Measurements from ENCODE around the gene PRDM8. TPM values are rescaled to one million over a fixed set of nuclear protein-coding genes. Genes with fewer than 3 reads are reported as not detected.
"Not testable (repeated sequence)": the region's sequence is repeated elsewhere in the genome, so short reads cannot be mapped to it uniquely, and the experiment has no call there.

The PRDM8 gene
- total RNA-seq, 1 experiment from 2014 or later, result not detected

DNA sequence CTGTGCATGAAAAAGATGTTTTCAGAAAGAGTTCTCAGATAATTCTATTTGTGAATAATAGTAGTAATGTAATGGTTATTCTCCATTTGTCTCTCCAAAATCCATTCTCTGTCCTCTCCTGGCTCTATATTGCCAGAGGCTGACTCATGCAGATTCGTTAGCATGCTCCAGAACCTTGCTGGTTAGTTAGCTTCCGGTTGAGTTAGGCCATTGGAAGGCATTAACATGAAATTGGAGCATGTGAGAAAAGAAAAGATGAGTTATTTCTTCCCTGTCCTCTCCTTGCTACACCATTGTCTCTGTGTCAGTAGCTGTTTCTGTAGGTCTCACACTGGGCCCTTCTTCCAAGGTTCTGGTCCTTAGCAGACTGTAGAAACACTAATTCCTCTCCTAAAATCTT is 23.5 kb upstream of the PRDM8 start (continued):
- TF ChIP-seq, protein P1, sequence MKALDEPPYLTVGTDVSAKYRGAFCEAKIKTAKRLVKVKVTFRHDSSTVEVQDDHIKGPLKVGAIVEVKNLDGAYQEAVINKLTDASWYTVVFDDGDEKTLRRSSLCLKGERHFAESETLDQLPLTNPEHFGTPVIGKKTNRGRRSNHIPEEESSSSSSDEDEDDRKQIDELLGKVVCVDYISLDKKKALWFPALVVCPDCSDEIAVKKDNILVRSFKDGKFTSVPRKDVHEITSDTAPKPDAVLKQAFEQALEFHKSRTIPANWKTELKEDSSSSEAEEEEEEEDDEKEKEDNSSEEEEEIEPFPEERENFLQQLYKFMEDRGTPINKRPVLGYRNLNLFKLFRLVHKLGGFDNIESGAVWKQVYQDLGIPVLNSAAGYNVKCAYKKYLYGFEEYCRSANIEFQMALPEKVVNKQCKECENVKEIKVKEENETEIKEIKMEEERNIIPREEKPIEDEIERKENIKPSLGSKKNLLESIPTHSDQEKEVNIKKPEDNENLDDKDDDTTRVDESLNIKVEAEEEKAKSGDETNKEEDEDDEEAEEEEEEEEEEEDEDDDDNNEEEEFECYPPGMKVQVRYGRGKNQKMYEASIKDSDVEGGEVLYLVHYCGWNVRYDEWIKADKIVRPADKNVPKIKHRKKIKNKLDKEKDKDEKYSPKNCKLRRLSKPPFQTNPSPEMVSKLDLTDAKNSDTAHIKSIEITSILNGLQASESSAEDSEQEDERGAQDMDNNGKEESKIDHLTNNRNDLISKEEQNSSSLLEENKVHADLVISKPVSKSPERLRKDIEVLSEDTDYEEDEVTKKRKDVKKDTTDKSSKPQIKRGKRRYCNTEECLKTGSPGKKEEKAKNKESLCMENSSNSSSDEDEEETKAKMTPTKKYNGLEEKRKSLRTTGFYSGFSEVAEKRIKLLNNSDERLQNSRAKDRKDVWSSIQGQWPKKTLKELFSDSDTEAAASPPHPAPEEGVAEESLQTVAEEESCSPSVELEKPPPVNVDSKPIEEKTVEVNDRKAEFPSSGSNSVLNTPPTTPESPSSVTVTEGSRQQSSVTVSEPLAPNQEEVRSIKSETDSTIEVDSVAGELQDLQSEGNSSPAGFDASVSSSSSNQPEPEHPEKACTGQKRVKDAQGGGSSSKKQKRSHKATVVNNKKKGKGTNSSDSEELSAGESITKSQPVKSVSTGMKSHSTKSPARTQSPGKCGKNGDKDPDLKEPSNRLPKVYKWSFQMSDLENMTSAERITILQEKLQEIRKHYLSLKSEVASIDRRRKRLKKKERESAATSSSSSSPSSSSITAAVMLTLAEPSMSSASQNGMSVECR (CRISPR knock-in tag; IDR thresholded peaks at IDR 0.05; ENCODE audit: borderline replicate concordance), result no peak
- TF ChIP-seq, protein P2, sequence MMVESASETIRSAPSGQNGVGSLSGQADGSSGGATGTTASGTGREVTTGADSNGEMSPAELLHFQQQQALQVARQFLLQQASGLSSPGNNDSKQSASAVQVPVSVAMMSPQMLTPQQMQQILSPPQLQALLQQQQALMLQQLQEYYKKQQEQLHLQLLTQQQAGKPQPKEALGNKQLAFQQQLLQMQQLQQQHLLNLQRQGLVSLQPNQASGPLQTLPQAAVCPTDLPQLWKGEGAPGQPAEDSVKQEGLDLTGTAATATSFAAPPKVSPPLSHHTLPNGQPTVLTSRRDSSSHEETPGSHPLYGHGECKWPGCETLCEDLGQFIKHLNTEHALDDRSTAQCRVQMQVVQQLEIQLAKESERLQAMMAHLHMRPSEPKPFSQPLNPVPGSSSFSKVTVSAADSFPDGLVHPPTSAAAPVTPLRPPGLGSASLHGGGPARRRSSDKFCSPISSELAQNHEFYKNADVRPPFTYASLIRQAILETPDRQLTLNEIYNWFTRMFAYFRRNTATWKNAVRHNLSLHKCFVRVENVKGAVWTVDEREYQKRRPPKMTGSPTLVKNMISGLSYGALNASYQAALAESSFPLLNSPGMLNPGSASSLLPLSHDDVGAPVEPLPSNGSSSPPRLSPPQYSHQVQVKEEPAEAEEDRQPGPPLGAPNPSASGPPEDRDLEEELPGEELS (CRISPR knock-in tag; IDR thresholded peaks at IDR 0.05), result no peak
- TF ChIP-seq, protein P3, sequence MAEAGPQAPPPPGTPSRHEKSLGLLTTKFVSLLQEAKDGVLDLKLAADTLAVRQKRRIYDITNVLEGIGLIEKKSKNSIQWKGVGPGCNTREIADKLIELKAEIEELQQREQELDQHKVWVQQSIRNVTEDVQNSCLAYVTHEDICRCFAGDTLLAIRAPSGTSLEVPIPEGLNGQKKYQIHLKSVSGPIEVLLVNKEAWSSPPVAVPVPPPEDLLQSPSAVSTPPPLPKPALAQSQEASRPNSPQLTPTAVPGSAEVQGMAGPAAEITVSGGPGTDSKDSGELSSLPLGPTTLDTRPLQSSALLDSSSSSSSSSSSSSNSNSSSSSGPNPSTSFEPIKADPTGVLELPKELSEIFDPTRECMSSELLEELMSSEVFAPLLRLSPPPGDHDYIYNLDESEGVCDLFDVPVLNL (CRISPR knock-in tag; IDR thresholded peaks at IDR 0.05; ENCODE audit: borderline replicate concordance, low read depth), result no peak

DNA sequence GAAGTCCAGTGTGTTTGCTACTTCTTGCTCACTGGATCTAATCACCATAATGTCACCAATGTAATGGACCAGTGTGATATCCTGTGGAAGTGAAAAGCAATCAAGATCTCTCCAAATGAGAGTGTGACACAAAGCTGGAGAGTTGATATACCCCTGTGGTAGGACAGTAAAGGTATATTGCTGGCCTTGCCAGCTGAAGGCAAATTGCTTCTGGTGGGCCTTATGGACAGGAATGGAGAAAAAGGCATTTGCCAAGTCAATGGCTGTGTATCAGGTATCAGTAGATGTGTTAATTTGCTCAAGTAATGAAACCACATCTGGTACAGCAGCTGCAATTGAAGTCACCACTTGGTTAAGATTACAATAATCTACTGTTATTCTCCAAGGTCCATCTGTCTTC is 19.5 kb upstream of the PRDM8 start:
- ChIA-PET POLR2A (interaction anchor here (0.5 kb wide), 1 partner anchor 30 kb away, joined by 4 read pairs; no protein-coding TSS in a partner anchor), CTCF (interaction anchor here (0.6 kb wide), 1 partner anchor 1195 kb away, joined by 3 read pairs; no protein-coding TSS in a partner anchor)
- H3K4me1 Mint-ChIP-seq, result not testable (repeated sequence)

DNA sequence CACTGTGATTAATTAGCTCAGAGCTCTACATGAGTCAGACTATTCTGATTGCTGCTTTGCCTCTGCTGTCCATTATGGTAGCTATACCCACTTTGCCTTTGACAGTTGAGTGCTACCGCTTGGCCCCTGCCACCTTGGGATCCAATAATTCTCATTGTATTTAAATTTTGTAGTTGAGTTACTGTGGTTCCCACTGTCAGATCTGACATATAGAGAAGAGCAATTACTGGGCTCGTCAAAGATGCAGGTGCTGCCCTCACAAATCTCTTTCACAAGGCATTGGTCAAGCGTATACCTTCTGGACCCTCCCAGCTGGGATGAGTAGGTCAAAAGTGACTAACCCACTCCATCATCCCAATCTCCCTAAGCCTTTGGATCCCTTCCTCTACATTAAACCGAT is 18.3 kb upstream of the PRDM8 start:
- Mint-ChIP-seq H3K4me3 (no peak overlapping the region), H3K27me3 (ENCODE audit: low read depth) (peaks cover 53% of the 10 kb centered on the region), H3K27ac (no peak overlapping the region), H3K4me1 (peaks cover 9% of the 10 kb centered on the region), H3K9me3 (peaks cover 8% of the 10 kb centered on the region), H3K36me3 (peaks cover 6% of the 10 kb centered on the region)
- TF ChIP-seq, protein P4, sequence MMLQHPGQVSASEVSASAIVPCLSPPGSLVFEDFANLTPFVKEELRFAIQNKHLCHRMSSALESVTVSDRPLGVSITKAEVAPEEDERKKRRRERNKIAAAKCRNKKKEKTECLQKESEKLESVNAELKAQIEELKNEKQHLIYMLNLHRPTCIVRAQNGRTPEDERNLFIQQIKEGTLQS (CRISPR knock-in tag; conservative IDR thresholded peaks at IDR 0.05), result no peak
- TF ChIP-seq, protein P5, sequence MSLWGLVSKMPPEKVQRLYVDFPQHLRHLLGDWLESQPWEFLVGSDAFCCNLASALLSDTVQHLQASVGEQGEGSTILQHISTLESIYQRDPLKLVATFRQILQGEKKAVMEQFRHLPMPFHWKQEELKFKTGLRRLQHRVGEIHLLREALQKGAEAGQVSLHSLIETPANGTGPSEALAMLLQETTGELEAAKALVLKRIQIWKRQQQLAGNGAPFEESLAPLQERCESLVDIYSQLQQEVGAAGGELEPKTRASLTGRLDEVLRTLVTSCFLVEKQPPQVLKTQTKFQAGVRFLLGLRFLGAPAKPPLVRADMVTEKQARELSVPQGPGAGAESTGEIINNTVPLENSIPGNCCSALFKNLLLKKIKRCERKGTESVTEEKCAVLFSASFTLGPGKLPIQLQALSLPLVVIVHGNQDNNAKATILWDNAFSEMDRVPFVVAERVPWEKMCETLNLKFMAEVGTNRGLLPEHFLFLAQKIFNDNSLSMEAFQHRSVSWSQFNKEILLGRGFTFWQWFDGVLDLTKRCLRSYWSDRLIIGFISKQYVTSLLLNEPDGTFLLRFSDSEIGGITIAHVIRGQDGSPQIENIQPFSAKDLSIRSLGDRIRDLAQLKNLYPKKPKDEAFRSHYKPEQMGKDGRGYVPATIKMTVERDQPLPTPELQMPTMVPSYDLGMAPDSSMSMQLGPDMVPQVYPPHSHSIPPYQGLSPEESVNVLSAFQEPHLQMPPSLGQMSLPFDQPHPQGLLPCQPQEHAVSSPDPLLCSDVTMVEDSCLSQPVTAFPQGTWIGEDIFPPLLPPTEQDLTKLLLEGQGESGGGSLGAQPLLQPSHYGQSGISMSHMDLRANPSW (CRISPR knock-in tag; conservative IDR thresholded peaks at IDR 0.05; ENCODE audit: low read depth), result no peak
- TF ChIP-seq TP53 (CRISPR knock-in tag; IDR thresholded peaks at IDR 0.05) (no peak), SOX15 (CRISPR knock-in tag; IDR thresholded peaks at IDR 0.05) (no peak), SMAD4 (CRISPR knock-in tag; IDR thresholded peaks at IDR 0.05) (no peak)
- TF ChIP-seq, protein P6, sequence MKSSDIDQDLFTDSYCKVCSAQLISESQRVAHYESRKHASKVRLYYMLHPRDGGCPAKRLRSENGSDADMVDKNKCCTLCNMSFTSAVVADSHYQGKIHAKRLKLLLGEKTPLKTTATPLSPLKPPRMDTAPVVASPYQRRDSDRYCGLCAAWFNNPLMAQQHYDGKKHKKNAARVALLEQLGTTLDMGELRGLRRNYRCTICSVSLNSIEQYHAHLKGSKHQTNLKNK (CRISPR knock-in tag; IDR thresholded peaks at IDR 0.05), result no peak
- TF ChIP-seq, protein P7, sequence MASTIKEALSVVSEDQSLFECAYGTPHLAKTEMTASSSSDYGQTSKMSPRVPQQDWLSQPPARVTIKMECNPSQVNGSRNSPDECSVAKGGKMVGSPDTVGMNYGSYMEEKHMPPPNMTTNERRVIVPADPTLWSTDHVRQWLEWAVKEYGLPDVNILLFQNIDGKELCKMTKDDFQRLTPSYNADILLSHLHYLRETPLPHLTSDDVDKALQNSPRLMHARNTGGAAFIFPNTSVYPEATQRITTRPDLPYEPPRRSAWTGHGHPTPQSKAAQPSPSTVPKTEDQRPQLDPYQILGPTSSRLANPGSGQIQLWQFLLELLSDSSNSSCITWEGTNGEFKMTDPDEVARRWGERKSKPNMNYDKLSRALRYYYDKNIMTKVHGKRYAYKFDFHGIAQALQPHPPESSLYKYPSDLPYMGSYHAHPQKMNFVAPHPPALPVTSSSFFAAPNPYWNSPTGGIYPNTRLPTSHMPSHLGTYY (CRISPR knock-in tag; IDR thresholded peaks at IDR 0.05), result no peak
- DNase-seq (ENCODE audit: low spot score) (no peak), ATAC-seq (no peak)
- ChIA-PET CTCF (interaction anchor here (1.4 kb wide), 1 partner anchor 28 kb away, joined by 3 read pairs; no protein-coding TSS in a partner anchor), POLR2A (no interaction called here)

More for the DNA sequence above, 19.5 kb upstream of the PRDM8 start:
- peaks cover 44% of the 10 kb centered on the region for H3K27me3 Mint-ChIP-seq (ENCODE audit: low read depth)
- H3K36me3 Mint-ChIP-seq; ATAC-seq; DNase-seq (ENCODE audit: low spot score); H3K27ac Mint-ChIP-seq; H3K9me3 Mint-ChIP-seq; H3K4me3 Mint-ChIP-seq: not testable (repeated sequence)
